Measurements from ENCODE around the gene GPR45.

Gene GPR45

DNA sequence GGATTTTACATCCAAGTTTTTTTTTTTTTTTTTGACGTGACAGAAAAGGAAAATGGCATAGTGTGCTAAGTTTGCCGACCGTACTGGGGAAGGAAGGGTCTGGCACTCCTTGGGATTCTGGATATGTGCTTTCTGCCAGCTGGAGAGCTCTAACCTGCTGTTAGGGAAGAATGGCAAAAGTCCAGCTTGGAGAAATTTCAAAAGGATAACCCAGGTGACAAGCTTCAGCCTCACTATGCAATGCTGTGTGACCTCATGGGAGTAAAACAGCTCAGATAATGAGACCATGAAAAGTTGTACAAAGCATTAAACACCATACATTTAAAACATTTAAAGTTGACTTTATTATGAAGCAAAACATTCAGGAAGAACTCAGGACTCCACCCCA is 10.3 kb upstream of the GPR45 start:
- TF ChIP-seq, protein P1, sequence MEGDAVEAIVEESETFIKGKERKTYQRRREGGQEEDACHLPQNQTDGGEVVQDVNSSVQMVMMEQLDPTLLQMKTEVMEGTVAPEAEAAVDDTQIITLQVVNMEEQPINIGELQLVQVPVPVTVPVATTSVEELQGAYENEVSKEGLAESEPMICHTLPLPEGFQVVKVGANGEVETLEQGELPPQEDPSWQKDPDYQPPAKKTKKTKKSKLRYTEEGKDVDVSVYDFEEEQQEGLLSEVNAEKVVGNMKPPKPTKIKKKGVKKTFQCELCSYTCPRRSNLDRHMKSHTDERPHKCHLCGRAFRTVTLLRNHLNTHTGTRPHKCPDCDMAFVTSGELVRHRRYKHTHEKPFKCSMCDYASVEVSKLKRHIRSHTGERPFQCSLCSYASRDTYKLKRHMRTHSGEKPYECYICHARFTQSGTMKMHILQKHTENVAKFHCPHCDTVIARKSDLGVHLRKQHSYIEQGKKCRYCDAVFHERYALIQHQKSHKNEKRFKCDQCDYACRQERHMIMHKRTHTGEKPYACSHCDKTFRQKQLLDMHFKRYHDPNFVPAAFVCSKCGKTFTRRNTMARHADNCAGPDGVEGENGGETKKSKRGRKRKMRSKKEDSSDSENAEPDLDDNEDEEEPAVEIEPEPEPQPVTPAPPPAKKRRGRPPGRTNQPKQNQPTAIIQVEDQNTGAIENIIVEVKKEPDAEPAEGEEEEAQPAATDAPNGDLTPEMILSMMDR (IDR thresholded peaks at IDR 0.05; ENCODE audit: low read depth, low read length, missing control alignments) = no peak
- in situ Hi-C loops (cut with HindIII; ENCODE audit: low sequenced_read_pairs) = loop anchor here (5.0 kb wide), 1 partner anchor 109 kb away; no protein-coding TSS in a partner anchor
- no peak overlapping the region for H3K4me3 ChIP-seq (ENCODE audit: low read depth, low read length)
- no peak for DNase-seq (ENCODE audit: low read depth)

DNA sequence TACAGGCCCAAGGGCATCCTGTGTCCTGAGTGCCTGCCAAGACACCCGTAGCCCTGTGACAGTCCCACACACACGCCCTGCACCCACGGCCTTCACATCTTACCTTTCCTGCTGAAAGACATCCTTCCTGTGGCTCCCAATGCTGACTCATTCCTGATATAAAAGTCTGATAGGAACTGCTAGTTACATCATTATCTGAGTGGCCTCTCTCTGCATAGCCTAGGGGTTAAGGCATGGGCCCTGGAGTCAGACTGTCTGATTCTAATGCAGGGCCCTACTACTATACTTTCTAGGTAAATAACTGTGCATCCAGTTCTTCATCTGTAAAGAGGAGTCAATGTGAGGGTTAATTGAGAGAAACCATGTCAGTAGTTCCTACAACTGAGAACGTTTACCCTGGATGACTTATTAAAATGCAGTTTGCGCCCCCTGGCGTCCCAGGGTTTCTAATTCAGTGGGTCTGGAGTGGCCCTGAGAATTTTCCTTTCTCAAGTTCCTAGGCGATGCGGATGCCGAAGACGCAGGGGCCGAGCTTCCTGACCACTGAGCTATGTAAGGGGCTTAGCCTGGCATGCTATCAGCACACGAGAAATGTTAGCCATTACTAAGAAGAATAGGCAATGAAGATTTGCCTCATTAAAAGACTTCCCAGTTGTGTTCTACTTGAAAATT is 6.0 kb upstream of the GPR45 start:
- no peak overlapping the region for H3K4me3 ChIP-seq (ENCODE audit: low read depth, low read length)
- in situ Hi-C loops (cut with HindIII; ENCODE audit: low sequenced_read_pairs) = no loop called here
- DNase-seq (ENCODE audit: low read depth) = peak; percentile 74
- TF ChIP-seq, protein P1 (IDR thresholded peaks at IDR 0.05; ENCODE audit: low read depth, low read length, missing control alignments) = peak; percentile 76

DNA sequence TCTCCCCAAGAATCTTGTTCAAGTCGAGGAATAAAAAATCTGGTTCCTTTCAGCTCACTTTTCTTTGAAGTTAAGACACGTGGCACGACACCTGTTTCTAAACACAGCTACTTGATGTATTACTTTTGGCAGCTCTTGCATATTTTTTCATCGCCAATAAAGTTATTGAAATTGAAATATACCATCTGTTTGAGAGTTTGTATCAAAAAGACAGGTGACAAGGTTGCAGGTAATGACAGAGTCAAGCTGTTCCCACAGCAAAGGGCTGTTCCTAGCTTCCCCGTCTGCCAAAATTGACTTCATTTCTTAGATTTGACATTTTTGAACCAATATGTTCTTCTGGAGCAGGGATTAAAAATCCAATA is 5.5 kb upstream of the GPR45 start:
- TF ChIP-seq, protein P1 (IDR thresholded peaks at IDR 0.05; ENCODE audit: low read depth, low read length, missing control alignments) = no peak
- in situ Hi-C loops (cut with HindIII; ENCODE audit: low sequenced_read_pairs) = no loop called here
- H3K4me3 ChIP-seq (ENCODE audit: low read depth, low read length) = no peak overlapping the region
- DNase-seq (ENCODE audit: low read depth) = no peak

DNA sequence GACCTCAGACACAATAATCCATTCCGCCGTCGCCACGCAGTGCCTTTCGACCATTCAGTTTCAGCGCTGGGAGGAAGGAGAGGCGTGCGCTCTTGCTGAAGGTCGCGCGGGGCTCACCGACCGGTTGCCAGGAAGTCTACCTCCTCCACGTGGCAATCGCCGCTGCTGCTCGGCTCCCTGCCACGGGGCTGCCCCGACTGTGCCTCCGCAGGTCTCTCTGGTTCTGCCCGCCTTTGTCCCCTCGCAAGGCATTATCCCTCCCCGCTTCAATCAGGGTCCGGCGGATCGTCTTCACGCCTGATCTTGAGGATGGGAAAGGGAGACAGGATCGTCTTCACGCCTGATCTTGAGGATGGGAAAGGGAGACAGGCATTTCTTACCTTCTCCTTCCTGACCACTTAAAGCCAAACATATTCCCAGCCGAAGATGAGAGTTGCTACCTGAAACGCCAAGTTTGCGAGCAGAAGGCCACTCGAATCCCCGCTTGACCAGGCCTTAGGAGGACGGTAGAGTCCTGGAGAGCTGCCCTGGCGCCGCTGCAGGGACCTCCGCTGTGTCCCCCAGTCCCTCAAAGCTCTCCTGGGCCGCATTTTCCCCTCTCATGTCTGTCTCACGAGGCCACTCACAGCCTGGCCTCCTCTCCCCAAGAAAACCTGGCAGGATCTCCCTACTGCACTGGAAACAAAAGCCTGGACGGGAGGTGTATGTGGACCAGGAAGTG is 4.3 kb upstream of the GPR45 start:
- no peak overlapping the region for H3K4me3 ChIP-seq (ENCODE audit: low read depth, low read length)

DNA sequence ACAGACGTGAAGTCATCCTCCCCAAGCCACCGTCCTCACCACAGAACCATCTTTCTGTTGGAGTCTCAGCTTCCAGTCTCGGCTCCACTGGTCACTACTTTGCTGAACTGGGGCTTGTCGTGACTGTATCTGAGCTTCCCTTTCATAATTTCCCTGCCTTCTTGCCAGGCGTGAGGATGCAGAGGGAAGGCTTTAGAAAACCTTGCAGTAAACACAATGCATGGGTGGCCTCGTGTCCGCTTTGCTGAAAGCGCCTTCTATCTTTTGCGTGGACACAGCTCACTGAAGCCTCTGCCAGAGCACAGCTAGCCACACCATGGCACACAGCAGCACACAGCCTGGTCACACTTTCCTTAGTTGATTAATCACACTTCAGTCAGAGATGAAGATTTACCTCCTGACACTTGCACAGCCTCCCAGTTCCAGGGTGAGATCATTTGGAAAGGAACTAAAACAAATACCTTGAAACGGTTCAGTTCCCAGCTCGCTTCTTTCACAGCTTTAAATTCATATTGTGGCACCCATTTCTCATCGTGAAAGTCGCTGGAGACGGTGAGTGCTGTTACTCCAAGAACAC is 2.8 kb upstream of the GPR45 start:
- TF ChIP-seq, protein P1 (IDR thresholded peaks at IDR 0.05; ENCODE audit: low read depth, low read length, missing control alignments) = no peak
- no peak for DNase-seq (ENCODE audit: low read depth)
- in situ Hi-C loops (cut with HindIII; ENCODE audit: low sequenced_read_pairs) = no loop called here
- H3K4me3 ChIP-seq (ENCODE audit: low read depth, low read length) = no peak overlapping the region

More for the DNA sequence above, 4.3 kb upstream of the GPR45 start:
- in situ Hi-C loops (cut with HindIII; ENCODE audit: low sequenced_read_pairs) = no loop called here
- DNase-seq (ENCODE audit: low read depth) = no peak
- TF ChIP-seq, protein P1 (IDR thresholded peaks at IDR 0.05; ENCODE audit: low read depth, low read length, missing control alignments) = no peak

DNA sequence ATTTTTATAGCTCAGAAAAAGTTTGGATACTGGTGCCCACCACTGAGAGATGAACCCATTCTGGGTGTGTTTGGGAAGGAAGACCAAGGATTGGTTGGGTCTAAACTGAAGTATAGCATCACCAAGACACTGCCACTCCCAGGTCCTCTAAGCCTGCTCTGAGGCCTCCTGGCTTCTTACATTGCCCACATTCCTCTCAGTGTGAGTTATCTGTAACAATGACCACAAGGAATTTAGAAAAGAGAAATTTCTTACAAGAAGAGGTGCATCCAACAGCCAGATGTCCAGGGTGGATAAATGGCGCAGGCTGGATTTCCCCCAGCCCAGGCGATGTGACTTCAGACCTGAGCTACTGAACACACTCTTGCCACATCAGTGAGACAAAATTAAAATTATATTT is 1.6 kb upstream of the GPR45 start:
- no peak overlapping the region for H3K4me3 ChIP-seq (ENCODE audit: low read depth, low read length)
- DNase-seq (ENCODE audit: low read depth) = peak; percentile 80
- in situ Hi-C loops (cut with HindIII; ENCODE audit: low sequenced_read_pairs) = no loop called here
- TF ChIP-seq, protein P1 (IDR thresholded peaks at IDR 0.05; ENCODE audit: low read depth, low read length, missing control alignments) = no peak

Measured in astrocyte of the cerebellum (primary cell).